ENCODE data around the gene SORCS2.

The SORCS2 gene

DNA sequence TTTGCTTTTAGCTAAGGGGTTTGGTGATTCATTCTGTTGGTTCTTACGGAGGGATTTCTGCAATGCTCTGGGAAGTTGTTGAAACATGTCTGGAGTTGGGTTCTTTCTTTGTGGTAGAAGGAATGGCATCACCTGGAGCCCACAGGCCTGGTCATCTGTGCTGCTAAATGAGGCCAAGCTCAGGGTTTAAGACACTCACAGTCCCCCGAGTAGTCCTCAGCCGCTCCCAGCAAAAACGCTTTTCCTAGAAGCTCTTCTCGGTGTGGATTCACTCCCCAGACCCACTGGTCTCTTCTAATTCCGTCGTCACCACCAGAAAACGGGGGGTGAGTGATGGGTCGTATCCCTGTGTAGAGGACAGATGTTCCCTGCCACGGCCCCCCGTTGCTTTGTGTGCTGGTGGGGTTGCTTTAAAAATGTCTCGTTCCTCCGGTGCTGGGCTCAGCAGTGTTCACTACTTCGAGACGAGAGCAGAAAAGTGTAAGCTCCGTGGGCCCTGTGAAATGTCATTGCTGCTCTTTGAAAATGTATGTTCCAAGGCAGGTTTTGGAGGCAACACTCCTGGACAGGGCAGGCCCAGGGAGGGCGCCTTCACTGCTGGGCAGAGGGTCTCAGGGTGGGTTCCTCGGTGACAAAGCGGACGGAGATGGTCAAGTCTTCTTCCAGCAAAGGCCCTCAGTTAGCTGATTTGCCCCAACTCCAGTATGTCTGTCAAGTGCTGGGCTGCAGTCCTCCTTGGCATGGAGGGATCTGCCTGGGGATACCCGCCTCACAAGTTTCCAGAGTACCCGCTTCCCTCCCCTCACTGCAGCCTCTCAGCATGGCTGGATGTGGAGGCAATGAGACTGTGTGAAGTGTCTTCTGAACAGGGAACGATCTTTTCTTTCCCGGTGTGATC lies 205.1 kb downstream of the SORCS2 start:
- DNase-seq (ENCODE audit: extremely low read depth, insufficient read length) = no peak
- TF ChIP-seq, protein P1, sequence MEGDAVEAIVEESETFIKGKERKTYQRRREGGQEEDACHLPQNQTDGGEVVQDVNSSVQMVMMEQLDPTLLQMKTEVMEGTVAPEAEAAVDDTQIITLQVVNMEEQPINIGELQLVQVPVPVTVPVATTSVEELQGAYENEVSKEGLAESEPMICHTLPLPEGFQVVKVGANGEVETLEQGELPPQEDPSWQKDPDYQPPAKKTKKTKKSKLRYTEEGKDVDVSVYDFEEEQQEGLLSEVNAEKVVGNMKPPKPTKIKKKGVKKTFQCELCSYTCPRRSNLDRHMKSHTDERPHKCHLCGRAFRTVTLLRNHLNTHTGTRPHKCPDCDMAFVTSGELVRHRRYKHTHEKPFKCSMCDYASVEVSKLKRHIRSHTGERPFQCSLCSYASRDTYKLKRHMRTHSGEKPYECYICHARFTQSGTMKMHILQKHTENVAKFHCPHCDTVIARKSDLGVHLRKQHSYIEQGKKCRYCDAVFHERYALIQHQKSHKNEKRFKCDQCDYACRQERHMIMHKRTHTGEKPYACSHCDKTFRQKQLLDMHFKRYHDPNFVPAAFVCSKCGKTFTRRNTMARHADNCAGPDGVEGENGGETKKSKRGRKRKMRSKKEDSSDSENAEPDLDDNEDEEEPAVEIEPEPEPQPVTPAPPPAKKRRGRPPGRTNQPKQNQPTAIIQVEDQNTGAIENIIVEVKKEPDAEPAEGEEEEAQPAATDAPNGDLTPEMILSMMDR (IDR thresholded peaks at IDR 0.05; ENCODE audit: insufficient read depth, low read length, poor library complexity, severe bottlenecking) = no peak
- Histone ChIP-seq H3K4me3 (replicated peaks; ENCODE audit: low read depth, low read length) (no peak overlapping the region), H3K27me3 (replicated peaks; ENCODE audit: control insufficient read depth, insufficient read depth, low read length) (peaks cover 1% of the 10 kb centered on the region), H3K36me3 (ENCODE audit: control insufficient read depth, insufficient read depth, low read length) (no peaks in the 10 kb centered on the region)

DNA sequence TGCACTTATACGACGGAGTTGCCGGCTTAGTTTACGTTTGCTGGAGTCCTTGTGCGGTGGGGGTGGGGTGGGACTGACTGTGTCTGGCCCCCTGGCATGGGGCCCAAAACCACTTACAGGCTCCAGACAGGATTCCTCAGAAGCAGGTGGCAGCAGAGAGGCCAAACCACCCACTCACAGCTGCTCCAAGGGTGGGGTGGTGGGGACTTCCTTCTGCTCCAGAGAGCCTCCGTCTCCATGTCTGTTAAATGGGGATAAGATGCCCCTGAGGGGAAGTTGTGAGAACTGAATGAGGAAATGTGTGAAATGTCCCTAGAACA lies 205.7 kb downstream of the SORCS2 start:
- no peak for DNase-seq (ENCODE audit: extremely low read depth, insufficient read length)
- H3K4me3 ChIP-seq (replicated peaks; ENCODE audit: low read depth, low read length) = no peak overlapping the region
- TF ChIP-seq, protein P1 (IDR thresholded peaks at IDR 0.05; ENCODE audit: insufficient read depth, low read length, poor library complexity, severe bottlenecking) = no peak
- peaks cover 1% of the 10 kb centered on the region for H3K27me3 ChIP-seq (replicated peaks; ENCODE audit: control insufficient read depth, insufficient read depth, low read length)
- no peaks in the 10 kb centered on the region for H3K36me3 ChIP-seq (ENCODE audit: control insufficient read depth, insufficient read depth, low read length)

DNA sequence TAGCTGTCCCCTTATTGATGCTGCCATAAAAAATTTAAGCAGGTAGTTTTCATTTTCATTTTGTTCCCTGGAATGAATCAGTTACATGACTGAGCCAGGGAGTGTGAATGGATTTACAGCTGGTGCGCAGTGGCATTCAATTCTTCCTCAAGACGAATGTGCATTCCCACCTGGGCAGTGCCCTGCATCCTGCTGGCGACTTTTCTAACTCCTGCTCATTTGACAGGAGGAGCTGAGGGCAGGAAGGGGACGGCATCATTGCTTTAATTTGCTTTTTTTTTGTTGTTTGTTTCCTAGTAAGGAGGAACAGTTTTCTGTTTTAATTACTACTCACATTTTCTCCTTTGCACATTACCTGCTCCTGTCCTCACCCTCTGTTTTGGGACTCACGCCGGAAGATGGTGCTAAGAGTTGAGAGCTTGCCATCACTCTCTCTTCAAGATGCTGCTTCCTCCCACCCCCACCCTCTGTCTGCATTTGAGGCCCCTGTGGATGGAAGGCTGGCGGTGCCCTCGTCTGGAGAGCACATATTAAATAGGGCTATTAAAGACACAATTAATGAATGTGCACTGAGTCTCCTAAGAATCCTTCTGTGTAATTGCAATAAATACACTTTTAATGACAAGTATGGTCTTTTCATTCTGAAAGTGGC lies 206.6 kb downstream of the SORCS2 start:
- TF ChIP-seq, protein P1 (IDR thresholded peaks at IDR 0.05; ENCODE audit: insufficient read depth, low read length, poor library complexity, severe bottlenecking) = no peak

DNA sequence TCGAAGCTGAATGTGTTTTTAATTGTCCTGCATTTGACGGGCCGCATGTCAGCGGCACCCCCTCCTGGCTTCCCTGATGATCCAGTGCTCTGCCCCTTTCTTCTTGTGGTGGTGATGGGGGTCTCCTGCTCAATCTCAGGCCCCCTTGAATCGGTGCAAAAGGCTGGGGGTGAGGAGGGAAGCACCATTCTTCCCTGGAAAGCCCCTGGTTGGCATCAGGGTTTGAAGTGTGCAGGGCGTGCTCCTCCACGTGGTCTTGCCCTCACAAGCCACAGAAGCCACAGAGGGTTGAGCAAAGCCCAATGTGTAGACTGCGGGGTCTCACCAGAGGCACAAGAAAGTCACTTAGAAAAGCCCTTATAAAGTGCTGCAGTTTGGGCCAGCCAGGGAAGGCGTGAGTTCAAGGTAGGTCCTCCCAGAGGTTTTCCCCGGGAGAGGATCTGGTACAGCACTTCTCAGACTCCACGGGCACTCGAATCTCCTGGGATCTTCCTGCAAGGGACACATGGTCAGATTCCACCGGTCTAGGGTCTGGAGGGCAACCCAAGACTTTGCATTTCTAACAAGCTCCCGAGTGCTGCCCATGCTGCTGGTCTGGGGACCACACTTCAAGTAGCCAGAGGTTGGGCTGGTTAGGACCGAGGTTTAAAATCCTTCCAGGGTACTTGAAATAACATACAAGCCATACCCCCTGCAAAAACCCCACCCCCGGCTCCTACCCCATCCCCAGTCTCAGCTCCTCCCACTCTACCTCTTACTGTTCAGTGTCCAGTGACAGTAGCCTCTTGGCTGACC lies 207.3 kb downstream of the SORCS2 start:
- Histone ChIP-seq H3K36me3 (ENCODE audit: control insufficient read depth, insufficient read depth, low read length) (no peaks in the 10 kb centered on the region), H3K4me3 (replicated peaks; ENCODE audit: low read depth, low read length) (no peak overlapping the region), H3K27me3 (replicated peaks; ENCODE audit: control insufficient read depth, insufficient read depth, low read length) (peaks cover 1% of the 10 kb centered on the region; the same call in 1 of the 2 replicates)
- no peak for DNase-seq (ENCODE audit: extremely low read depth, insufficient read length)
- TF ChIP-seq, protein P1 (IDR thresholded peaks at IDR 0.05; ENCODE audit: insufficient read depth, low read length, poor library complexity, severe bottlenecking) = no peak

More for the DNA sequence above, 206.6 kb downstream of the SORCS2 start:
- peaks cover 1% of the 10 kb centered on the region for H3K27me3 ChIP-seq (replicated peaks; ENCODE audit: control insufficient read depth, insufficient read depth, low read length)
- H3K36me3 ChIP-seq (ENCODE audit: control insufficient read depth, insufficient read depth, low read length) = no peaks in the 10 kb centered on the region
- DNase-seq (ENCODE audit: extremely low read depth, insufficient read length) = no peak
- no peak overlapping the region for H3K4me3 ChIP-seq (replicated peaks; ENCODE audit: low read depth, low read length)

DNA sequence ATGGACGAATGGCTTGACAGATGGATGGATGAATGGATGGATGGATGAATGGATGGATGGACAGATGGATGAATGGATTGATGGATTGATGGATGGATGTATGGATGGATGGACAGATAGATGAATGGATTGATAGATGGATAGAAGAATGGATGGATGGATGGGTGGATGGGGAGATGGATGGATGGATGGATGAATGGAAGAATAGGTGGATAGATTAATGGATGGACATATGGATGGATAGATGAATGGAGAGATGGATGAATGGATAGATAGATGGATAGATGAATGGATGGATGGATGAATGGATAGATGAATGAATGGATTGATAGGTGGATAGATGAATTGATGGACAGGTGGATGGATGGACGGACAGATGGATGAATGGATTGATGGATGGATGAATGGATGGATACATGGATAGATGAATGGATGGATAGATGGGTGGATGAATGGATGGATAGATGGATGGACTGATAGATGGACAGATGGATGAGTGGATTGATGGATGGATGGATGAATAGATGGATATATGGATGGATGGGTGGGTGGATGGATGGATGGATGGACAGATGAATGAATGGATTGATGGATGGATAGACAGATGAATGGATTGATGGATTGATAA lies 208.4 kb downstream of the SORCS2 start:
- no peak for DNase-seq (ENCODE audit: extremely low read depth, insufficient read length)

More for the DNA sequence above, 208.4 kb downstream of the SORCS2 start:
- TF ChIP-seq, protein P1 (IDR thresholded peaks at IDR 0.05; ENCODE audit: insufficient read depth, low read length, poor library complexity, severe bottlenecking) = no peak
- Histone ChIP-seq H3K4me3 (replicated peaks; ENCODE audit: low read depth, low read length) (no peak overlapping the region), H3K27me3 (replicated peaks; ENCODE audit: control insufficient read depth, insufficient read depth, low read length) (peaks cover 1% of the 10 kb centered on the region; the same call in 1 of the 2 replicates), H3K36me3 (ENCODE audit: control insufficient read depth, insufficient read depth, low read length) (no peaks in the 10 kb centered on the region)

All from GM06990 (cell line).